ENCODE measurements around the gene CKB.
"Not testable (repeated sequence)": the region's sequence is repeated elsewhere in the genome, so short reads cannot be mapped to it uniquely, and the experiment has no call there.

Gene CKB

GRCh38 chr14:103514596-103515421 is 7.8 kb downstream of the CKB start:
- DNase-seq (ENCODE audit: low read depth in 3 of 3, low spot score in 1 of 3), result no peak

GRCh38 chr14:103512701-103513611 is 9.7 kb downstream of the CKB start:
- no peak for DNase-seq (ENCODE audit: low read depth in 3 of 3, low spot score in 1 of 3)

- not testable (repeated sequence) for DNase-seq (ENCODE audit: low read depth in 3 of 3, low spot score in 1 of 3)
Observed at GRCh38 chr14:103512180-103512579, 10.4 kb downstream of the CKB start.

- DNase-seq (ENCODE audit: low read depth in 3 of 3, low spot score in 1 of 3), result no peak
Observed at GRCh38 chr14:103510724-103511693, 11.6 kb downstream of the CKB start.

GRCh38 chr14:103509864-103510723 is 12.5 kb downstream of the CKB start:
- DNase-seq (ENCODE audit: low read depth in 3 of 3, low spot score in 1 of 3), result no peak

GRCh38 chr14:103508521-103509329 is 13.9 kb downstream of the CKB start:
- DNase-seq (ENCODE audit: low read depth in 3 of 3, low spot score in 1 of 3), result no peak

GRCh38 chr14:103507751-103508150 is 14.9 kb downstream of the CKB start:
- DNase-seq (ENCODE audit: low read depth in 3 of 3, low spot score in 1 of 3), result no peak

- no peak for DNase-seq (ENCODE audit: low read depth in 3 of 3, low spot score in 1 of 3)
Observed at GRCh38 chr14:103504991-103505565, 17.6 kb downstream of the CKB start.

GRCh38 chr14:103503296-103503695 is 19.3 kb downstream of the CKB start:
- DNase-seq (ENCODE audit: low read depth in 3 of 3, low spot score in 1 of 3), result no peak

GRCh38 chr14:103502877-103503276 is 19.8 kb downstream of the CKB start:
- no peak for DNase-seq (ENCODE audit: low read depth in 3 of 3, low spot score in 1 of 3)

- no peak for DNase-seq (ENCODE audit: low read depth in 3 of 3, low spot score in 1 of 3)
Observed at GRCh38 chr14:103501921-103502669, 20.5 kb downstream of the CKB start.

GRCh38 chr14:103501041-103501870 is 21.4 kb downstream of the CKB start:
- no peak for DNase-seq (ENCODE audit: low read depth in 3 of 3, low spot score in 1 of 3)

GRCh38 chr14:103500148-103500990 is 22.3 kb downstream of the CKB start:
- DNase-seq (ENCODE audit: low read depth in 3 of 3, low spot score in 1 of 3), result peak; percentile 41 to 76 (median 50)

- no peak for DNase-seq (ENCODE audit: low read depth in 3 of 3, low spot score in 1 of 3)
Observed at GRCh38 chr14:103499709-103500108, 22.9 kb downstream of the CKB start.

- no peak for DNase-seq (ENCODE audit: low read depth in 3 of 3, low spot score in 1 of 3)
Observed at GRCh38 chr14:103496776-103497175, 25.9 kb downstream of the CKB start.

- DNase-seq (ENCODE audit: low read depth in 3 of 3, low spot score in 1 of 3), result no peak
Observed at GRCh38 chr14:103495854-103496253, 26.8 kb downstream of the CKB start.

All from stimulated activated CD4-positive, alpha-beta T cell treated with anti-CD3 and anti-CD28 coated beads, TNF-alpha, amount 100 ng/mL, for 1 hour (primary cell).